GM19351 (cell line): ENCODE measurements around the gene MRGPRF.
"Not testable (repeated sequence)": the region's sequence is repeated elsewhere in the genome, so short reads cannot be mapped to it uniquely, and the experiment has no call there.

ENCODE experiments used
- ATAC-seq: cut with Tn5 transposase; IDR thresholded peaks from one replicate; pipeline ENCODE4 v1.9.1; 2021; ENCODE audit warnings: mild to moderate bottlenecking, moderate library complexity; ENCODE audit not compliant: unreplicated experiment

The MRGPRF gene

DNA sequence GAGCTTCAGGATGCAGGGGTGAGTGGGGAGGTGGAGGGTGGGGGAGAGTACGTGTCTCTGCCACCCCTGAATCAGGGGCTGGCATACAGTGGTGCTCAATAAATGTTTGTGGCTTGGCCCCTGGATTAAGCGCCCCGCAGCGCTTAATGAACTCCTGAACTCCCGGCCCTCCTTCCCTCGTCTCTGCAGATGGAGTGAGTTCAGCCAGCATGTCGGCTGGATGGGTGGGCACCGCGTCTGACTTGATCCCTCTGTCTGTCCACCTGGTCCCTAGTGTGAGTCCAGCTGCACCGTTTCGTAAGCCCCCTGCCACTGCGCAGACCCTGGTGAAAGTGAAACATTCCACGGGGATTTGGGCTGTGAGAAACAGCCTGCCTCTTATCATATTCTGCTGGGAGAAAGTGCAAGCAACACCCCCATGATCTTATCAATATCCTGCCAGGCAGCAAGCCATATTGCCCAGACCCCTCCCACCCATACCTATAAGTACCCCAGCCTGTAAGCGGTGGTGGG is 20.2 kb downstream of the MRGPRF start:
- no peak for ATAC-seq

DNA sequence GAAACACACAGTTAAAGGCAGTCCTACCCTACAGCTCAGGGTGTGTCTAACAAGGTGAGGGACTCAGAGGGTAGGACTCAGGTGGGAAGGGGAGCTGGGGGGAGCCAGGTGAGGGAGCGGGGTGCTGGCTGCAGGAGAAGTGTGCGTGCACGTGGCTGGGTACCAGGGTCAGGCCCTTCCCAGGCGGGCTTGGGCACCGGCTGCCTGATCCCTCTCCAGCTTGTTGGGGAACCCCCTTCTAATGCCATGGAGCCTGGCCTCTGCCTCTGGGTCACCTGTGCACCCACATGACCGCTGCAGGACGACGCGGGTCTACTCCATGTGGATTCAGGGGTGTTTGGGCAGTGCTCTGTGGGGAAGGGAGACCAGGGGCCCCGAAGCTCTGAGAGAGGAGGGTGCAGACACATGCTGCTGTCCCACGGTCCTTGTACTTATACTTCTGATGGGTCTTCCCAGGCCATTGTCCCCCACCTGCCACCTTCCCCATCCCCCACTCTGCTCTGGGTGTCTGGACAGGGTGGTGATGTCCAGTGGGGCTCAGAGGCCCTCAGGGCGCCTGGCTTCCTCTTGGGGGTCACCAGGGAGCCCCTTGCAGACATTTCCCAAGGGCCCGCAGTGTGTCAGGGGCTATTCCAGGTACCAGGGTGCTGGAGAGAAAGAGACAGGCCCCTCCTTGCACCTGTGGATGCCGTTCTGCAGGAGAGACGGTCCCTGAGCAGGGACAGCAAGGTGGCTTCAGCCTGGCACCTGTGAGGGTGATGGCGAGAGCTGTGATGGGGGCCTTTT is 21.9 kb downstream of the MRGPRF start:
- ATAC-seq = no peak

DNA sequence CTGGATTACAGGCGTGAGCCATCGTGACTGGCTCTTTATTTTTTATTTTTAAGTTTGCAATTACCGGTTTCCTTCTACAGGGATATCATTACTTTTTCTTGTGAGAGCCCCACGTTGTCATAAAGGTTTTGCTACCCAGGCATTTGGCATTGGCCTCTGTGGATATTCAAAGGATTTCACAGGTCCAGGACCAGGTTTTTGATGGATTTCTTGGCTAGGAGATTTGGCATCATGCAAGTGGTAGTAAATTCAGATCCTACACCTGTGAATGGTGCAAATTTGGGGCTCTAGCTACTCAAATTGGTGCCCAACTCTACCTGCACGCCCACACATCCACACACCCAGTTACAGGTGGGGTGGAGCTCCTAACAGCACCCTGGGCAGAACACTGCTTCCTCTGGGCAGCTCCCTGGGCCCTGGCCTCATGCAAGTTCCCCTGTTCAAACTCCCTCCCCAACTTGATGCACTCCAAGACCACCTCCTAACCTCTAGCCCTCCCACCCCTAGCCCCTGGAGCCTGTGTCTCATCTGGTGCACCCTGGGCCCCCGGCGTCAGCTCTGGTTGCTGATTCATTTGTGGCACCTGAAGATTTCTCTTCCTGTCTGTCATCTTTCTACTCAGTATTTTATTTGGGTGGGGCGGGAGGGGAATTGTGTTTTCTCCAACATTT is 23.0 kb downstream of the MRGPRF start:
- ATAC-seq = no peak

DNA sequence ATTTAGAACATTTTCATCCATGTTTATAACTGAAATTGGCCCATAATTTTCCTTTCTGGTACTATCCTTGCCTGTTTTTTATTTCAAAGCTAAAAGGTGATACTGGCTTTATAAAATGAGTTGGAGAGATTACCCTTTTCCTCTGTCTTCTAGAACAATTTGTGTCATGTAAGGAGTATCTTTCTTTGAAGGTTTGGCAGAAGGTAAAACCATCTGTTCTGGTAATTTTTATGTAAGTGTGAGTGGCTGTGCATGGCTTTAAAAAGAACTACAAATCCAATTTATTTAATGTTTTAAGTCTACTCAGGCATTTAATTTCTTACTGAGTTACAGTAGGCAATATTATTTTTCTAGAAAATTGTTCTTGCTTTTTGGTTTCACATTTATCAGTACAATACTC is 24.6 kb downstream of the MRGPRF start:
- no peak for ATAC-seq

DNA sequence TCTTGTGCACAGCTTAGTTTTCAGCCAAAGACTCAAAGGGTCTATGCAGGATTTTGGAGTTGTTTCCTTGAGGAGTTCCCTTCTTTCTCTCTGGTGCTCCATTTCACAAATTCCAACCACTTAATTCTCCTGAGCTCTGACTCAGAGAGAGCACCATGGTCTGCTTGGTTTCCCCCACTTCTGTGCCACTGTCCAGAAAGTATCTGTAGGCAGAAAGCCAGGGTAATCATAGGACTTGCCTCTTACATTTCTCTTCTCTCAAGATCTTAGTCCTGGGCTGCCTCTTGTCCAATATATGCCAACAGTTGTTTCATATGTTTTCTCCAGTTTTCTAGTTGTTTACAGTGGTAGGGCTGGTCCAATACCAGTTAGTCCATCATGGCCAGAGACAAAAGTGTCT is 25.8 kb downstream of the MRGPRF start:
- no peak for ATAC-seq

DNA sequence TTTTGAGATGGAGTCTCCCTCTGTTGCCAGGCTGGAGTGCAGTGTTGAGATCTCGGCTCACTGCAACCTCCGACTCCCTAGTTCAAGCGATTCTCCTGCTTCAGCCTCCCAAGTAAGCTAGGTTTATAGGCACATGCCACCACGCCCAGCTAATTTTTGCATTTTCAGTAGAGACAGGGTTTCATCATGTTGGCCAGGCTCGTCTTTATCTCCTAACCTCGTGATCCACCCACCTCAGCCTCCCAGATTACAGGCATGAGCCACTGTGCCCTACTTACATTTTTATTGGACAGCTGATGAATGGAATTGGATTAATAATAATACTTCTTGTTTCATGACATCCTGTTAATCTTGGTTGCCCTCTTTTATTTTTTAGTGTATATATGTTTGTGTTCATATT is 29.2 kb downstream of the MRGPRF start:
- ATAC-seq = no peak

DNA sequence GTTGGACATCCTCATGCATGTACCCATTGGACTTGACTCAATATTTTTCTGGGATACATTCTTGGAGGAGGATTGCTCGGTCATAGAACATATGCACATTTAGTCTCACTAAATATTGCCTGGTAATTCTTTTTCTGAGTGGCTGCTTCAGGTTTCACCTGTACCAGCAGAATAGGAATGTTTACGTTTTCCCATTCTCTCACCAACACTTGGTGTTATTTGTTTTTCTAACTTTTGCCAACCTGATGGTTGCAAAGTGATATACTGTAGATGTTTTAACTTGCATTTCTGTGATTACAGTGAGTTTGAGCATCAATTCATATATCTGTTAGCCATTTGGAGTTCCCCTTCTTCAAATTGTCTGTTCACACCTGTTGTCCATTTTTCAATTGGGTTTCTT is 30.9 kb downstream of the MRGPRF start:
- ATAC-seq = no peak

DNA sequence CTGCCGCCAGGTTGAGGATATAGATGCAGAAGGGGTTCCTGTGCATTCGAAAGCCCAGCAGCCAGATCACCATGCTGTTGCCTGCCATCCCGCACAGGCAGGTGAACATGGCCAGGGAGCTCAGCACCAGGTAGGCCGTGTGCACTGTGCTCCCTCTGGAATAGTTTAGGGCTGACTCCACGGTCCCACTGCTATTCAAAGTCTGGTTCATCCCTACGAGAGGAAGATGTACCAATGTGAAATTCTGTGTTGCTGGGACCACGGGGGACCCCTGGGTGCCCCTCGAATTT is 32.3 kb downstream of the MRGPRF start, which contains the start of gene MRGPRD:
TSS of gene MRGPRD (minus strand) at position 211 of the 290 bp plus-strand sequence. CDS start at position 211, 0 bp downstream.
- ATAC-seq = no peak

DNA sequence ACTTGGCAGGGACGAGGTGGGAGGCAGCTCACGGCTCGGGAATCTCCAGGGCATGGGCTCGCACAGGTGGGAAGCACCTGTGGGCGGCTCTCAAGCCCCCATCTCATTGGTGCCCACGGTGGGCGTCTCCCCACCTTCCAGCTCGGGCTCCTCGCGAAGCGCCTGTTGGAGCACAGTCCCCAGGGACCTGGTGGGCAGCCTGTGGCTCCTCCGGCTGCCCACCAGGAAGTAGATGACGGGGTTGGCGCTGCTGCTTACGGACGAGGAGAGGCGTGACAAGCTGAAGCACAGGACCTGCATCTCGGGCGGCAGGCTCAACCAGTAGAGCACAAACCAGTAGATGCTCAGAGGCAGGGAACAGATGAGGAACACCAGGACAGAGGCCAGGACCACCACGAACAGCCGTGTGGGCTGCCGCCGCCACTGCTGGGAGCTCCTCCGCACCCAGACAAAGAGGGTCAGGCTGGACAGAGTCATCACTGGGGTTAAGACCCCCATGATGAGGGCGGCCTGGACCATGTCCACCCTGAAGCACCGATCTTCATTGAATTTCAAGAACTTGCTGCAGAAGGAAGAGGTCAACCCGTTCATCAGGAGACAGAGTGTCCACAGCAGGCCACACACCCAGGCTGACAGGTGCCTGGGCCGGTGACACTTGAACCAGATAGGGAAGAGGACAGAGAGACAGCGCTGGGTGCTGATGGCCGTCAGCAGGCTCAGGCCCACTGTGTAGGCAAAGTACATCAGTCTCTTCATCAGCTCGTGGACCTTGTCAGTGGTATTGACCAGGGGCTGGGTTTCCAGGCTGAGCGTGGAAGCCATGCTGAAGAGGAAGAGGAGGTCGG is 32.9 kb downstream of the MRGPRF start:
- ATAC-seq = no peak

DNA sequence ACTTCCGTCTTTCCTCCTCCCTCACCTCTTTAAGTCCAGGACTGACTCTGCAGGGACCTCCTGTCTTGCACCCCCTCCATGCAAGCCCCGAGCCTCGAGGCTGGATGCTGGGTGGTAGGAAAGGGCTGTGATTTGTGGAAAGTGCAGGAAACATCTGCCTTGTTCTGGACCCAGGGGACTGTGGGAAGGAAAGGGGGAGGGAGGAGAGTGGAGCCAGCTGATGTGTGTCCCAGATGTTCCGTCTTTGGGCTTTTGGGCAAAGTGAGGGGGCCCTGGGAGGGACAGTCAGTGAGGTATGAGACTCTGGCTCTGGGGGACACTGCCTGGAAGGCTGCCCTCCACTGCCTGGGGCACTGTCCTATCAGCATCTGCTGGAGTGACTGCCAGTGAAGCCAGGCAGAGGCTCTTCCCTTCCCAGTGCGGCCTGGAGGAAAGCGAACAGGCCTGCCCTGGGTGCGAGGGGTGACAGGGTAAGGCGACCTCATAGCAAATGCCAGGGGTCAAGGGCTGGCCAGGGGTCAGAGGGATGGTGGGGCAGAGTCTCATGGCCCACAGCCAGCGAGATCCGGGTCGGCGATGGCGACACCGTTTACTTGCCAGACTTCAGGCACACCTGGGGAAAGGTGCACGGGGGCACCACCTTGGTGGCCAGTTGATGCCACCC is 34.0 kb downstream of the MRGPRF start:
- no peak for ATAC-seq

DNA sequence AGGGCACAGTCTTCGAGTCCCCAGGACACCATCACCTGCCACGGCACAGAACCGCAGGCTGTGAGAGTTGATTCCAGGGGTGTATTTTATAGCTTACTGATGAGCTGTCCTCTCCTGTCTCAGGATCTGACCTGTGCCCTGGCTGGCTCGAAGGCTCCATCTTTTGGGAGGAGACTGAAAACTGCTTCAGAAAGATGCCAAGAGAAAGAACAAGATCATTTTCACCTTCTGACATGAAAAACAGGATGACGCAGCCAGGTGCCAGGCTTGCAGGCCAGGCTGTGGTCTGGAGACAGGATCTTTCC is 34.5 kb downstream of the MRGPRF start:
- no peak for ATAC-seq

DNA sequence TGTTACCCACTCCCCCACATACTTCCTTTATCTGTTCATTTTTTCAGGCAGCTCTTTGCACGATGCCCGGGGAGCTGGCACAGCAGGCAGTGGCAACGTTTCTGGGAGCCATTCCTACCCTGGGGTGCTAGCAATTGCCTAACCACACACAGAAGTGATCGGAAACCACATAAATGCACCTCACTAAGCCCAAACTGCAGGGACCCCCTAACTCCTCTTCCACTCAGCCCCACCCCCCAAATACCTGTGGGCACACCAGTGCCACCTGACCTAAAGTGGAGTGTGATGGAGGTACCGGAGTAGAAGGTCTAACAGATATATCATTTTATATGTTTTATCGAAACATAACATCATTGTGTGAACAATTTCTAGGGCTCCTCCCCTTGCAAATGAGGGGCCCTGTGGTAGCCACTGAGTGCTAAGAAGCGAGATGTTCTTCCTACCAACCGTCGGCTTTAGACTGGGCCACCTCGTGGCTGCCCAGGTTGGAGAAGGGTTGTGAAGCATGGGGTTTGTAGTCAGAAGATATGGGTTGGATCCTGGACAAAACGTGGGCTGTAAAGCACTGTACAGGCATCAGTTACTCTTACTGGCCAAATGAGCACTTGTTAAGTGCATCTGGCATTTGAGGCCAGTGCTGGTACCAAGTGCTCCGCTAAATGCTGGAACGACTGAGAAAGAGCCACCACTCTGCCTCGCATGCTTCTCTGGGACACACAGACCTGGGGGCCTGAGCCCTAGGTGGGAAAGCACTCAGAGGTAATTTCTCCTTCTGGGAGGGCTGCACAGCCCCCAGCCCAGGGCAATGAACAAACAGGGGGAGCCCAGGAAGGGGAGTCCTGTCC is 35.0 kb downstream of the MRGPRF start:
- no peak for ATAC-seq

DNA sequence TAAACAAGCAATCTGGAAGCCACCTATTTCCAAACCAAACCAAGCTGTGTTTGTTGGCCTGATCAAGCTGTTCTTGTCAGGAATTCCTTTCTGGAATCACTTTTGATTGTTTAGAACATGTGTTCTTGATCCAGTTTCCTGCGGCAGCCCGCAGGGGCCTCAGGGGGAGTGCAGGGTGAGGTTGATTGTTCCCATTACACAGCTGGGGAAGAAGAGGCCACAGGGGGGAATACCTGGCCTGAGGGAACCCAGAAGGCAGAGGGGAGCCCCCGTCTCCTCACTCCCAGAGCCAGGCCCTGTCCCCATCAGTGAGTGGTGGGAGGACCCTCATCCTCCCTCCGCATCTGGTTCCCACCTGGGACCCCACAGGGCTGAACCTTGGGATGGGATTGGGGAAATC is 36.5 kb downstream of the MRGPRF start:
- no peak for ATAC-seq

DNA sequence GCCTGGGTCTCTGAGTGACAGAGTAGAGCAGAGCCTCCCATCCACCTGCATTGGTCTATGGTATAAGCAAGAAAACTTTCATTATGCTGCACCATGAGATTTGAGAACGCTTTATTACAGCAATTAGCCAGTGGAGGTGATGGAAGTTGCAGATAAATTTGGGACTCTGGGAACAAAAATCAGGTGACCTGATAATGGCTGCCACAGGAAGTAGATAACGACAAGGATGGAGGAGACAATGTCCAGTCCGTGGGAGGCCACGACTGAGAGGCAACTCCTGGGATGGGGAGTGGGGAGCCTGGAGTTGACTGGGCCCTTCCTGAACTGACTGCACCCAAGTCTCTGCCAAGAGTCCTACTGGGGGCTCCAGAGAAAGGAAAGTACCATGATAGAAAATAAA is 37.0 kb downstream of the MRGPRF start:
- no peak for ATAC-seq

DNA sequence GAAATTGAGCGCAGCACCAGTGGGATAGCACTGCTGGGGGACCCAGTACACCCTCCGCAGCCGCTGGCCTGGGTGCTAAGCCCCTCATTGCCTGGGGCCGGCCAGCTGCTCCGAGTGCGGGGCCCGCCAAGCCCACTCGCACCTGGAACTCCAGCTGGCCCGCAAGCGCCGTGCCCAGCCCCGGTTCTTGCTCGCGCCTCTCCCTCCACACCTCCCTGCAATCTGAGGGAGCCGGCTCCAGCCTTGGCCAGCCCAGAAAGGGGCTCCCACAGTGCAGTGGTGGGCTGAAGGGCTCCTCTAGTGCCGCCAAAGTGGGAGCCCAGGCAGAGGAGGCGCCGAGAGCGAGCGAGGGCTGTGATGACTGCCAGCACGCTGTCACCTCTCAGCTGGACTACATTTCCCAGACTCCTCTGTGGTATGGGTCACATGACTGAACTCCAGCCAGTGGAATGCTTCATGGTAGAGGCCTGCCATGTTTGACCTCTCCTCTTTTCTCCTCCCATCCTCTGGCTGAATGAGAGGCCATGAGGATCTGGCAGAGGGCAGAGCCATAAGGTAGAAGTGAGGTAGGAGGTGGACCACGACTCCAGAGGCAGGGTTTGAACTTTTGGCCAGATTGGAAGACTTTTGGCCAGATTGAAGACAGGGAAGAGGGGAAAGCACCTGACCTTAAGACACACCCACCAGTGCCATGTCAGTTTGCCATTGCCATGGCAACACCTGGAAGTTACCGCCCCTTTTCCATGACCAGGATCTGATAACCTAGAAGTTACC is 38.4 kb downstream of the MRGPRF start:
- no peak for ATAC-seq

DNA sequence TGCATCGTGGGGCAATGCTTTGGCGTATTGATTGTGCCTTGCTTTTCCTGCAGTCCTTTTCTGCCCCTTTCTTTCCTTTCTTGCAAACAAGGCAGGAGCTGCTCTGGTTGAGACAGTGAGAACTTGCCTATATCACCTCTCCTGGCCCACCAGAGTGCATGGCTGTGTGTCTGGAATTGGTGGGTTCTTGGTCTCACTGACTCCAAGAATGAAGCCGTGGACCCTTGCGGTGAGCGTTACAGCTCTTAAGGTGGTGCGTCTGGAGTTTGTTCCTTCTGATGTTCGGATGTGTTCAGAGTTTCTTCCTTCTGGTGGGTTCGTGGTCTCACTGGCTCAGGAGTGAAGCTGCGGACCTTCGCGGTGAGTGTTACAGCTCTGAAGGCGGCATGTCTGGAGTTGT is 39.3 kb downstream of the MRGPRF start:
- not testable (repeated sequence) for ATAC-seq

DNA sequence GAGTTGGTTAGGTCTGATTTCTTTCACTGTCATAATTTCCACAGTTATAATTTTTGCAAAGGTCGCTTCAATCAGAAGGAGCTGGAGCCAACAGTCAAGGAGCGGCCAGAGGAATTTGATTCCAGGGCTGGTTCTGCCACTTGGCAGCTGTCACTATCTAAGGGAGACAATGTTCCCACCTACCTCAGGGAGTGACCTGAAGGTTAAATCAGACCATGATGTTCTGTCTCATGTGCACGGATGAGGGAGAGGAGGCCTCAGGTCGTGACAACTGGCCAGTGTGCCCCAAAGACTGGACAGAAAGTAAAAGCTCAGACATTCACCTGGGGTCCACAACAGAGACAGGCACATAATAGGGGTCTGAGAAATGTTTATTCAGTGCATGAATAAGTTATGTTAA is 39.8 kb downstream of the MRGPRF start:
- ATAC-seq = no peak

DNA sequence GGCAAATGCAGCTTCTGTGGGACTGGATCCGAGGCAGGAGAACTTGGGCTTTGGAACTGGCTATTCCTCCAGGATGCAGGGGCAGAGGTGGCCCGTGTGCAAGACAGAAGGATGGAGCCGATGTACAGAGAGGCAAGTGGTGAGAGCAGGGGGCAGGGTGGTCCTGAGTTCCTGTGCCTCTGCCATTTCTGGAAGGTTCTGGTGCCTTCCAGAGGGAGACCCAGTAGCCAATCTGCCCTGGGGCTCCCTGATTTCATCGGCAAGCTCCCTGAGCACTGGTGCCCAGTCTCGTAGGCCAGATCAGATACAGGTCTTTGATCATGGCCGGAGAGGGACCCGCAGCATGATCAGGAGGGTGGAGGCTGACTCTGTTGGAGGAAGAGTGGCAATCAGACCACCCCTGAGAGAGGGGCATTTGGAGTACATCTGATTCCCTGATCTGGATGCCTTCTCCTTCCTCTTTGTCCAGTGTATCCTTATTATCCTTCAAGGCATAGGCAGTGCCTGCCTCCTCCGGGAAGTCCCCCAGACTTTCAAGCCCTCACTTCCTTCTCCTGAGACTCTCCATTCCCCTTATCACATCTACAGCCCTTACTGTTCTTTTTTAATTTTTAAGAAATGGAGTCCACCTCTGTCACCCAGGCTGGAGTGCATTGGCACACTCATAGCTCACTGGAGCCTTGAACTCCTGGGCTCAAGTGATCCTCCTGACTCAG is 42.0 kb downstream of the MRGPRF start:
- no peak for ATAC-seq

DNA sequence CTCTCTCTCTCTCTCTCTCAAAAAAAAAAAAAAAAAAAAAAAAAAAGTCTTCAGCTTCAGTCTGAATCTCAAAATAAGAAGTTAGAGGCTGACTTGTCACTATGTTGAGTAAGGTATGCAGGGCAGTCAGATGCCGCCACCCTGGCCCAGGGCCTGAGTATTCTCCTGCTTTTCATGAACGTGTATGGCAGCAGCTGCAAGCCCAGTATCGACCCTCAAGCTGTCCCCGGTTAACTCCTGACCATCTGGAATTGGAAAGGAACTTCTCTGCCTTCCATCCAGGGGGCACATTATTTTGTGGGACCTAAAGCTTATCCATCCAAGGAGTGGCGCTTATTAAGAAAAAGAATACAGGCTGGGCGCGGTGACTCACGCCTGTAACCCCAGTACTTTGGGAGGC is 43.7 kb downstream of the MRGPRF start:
- no peak for ATAC-seq
